Endothelial cell (in vitro differentiated cells): Measurements from ENCODE around the gene PTPN21. TPM values are rescaled to one million over a fixed set of nuclear protein-coding genes. Genes with fewer than 3 reads are reported as not detected.

Experiments
- DNase-seq: peaks from one replicate; pipeline ENCODE4 v3.0.0; 2021; ENCODE audit warnings: low spot score
- H3K27ac Mint-ChIP-seq: one replicate; pipeline ENCODE4 v1.8.0; 2021; ENCODE audit warnings: mixed read lengths, inconsistent platforms; ENCODE audit not compliant: unreplicated experiment
- H3K27me3 Mint-ChIP-seq: one replicate; pipeline ENCODE4 v1.8.0; 2021; ENCODE audit warnings: mild to moderate bottlenecking, moderate library complexity, mixed read lengths, inconsistent platforms; ENCODE audit not compliant: unreplicated experiment
- H3K36me3 Mint-ChIP-seq: one replicate; pipeline ENCODE4 v1.8.0; 2021; ENCODE audit warnings: mild to moderate bottlenecking, low read depth, mixed read lengths, inconsistent platforms; ENCODE audit not compliant: unreplicated experiment
- H3K4me1 Mint-ChIP-seq: one replicate; pipeline ENCODE4 v1.8.0; 2021; ENCODE audit warnings: mild to moderate bottlenecking, mixed read lengths, inconsistent platforms; ENCODE audit not compliant: unreplicated experiment
- H3K4me3 Mint-ChIP-seq: one replicate; pipeline ENCODE4 v1.8.0; 2021; ENCODE audit warnings: mild to moderate bottlenecking, mixed read lengths, inconsistent platforms; ENCODE audit not compliant: unreplicated experiment
- H3K9me3 Mint-ChIP-seq: one replicate; pipeline ENCODE4 v1.8.0; 2021; ENCODE audit warnings: mixed read lengths, inconsistent platforms; ENCODE audit not compliant: unreplicated experiment
- CTCF ChIP-seq: fragments of 200-600 bp; sonication (generic); IDR thresholded peaks from one replicate; pipeline ENCODE4 v1.5.0; 2021; ENCODE audit warnings: antibody characterized with exemption; ENCODE audit not compliant: unreplicated experiment
- total RNA-seq: library from RNA; stranded (reverse); fragmentation: NEBNext Ultra II Directional; extraction: Animal tissue kit (Norgen Biotek cat#: 25700); gene quantifications from one replicate; pipeline ENCODE4 v1.2.1, GENCODE V29; 2021; ENCODE audit not compliant: unreplicated experiment

PTPN21 gene
- total RNA-seq, 1 donor from 2014 or later = 22.1 TPM

GRCh38 chr14:88502740-88503139 lies 52.1 kb downstream of the PTPN21 start:
- Mint-ChIP-seq H3K27me3 (no peaks in the 10 kb centered on the region), H3K27ac (no peak overlapping the region), H3K4me1 (peaks cover 2% of the 10 kb centered on the region), H3K36me3 (peaks cover 13% of the 10 kb centered on the region), H3K9me3 (no peaks in the 10 kb centered on the region), H3K4me3 (no peak overlapping the region)
- TF ChIP-seq CTCF = no peak
- no peak for DNase-seq

- Mint-ChIP-seq H3K9me3 (no peaks in the 10 kb centered on the region), H3K27me3 (no peaks in the 10 kb centered on the region), H3K36me3 (peaks cover 15% of the 10 kb centered on the region), H3K4me3 (no peak overlapping the region), H3K4me1 (peaks cover 2% of the 10 kb centered on the region), H3K27ac (no peak overlapping the region)
- TF ChIP-seq CTCF = no peak
- no peak for DNase-seq
Measured at GRCh38 chr14:88500611-88501010, 54.2 kb downstream of the PTPN21 start.

GRCh38 chr14:88499225-88499624 lies 55.6 kb downstream of the PTPN21 start:
- no peak for DNase-seq
- Mint-ChIP-seq H3K27ac (no peak overlapping the region), H3K4me3 (no peak overlapping the region), H3K9me3 (no peaks in the 10 kb centered on the region), H3K27me3 (no peaks in the 10 kb centered on the region), H3K4me1 (peaks cover 2% of the 10 kb centered on the region), H3K36me3 (peaks cover 22% of the 10 kb centered on the region)
- no peak for TF ChIP-seq CTCF

- Mint-ChIP-seq H3K27me3 (peaks cover 1% of the 10 kb centered on the region), H3K27ac (no peak overlapping the region), H3K36me3 (peaks cover 26% of the 10 kb centered on the region), H3K4me3 (no peak overlapping the region), H3K4me1 (peaks cover 5% of the 10 kb centered on the region), H3K9me3 (no peaks in the 10 kb centered on the region)
- TF ChIP-seq CTCF = no peak
- DNase-seq = no peak
Measured at GRCh38 chr14:88496414-88496813, 58.4 kb downstream of the PTPN21 start.

GRCh38 chr14:88493392-88494185 lies 61.2 kb downstream of the PTPN21 start:
- H3K36me3 Mint-ChIP-seq = peaks cover 22% of the 10 kb centered on the region
- H3K9me3 Mint-ChIP-seq = no peaks in the 10 kb centered on the region
- no peak overlapping the region for H3K4me3 Mint-ChIP-seq
- peaks cover 5% of the 10 kb centered on the region for H3K4me1 Mint-ChIP-seq
- peaks cover 1% of the 10 kb centered on the region for H3K27me3 Mint-ChIP-seq
- no peak overlapping the region for H3K27ac Mint-ChIP-seq
- no peak for TF ChIP-seq CTCF
- no peak for DNase-seq
